SK-N-SH (cell line): Measurements from ENCODE around the gene STEAP3. TPM values are rescaled to one million over a fixed set of nuclear protein-coding genes. Genes with fewer than 3 reads are reported as not detected.

ENCODE experiments used
- CTCF ChIA-PET: fragments of 300-600, 350-600 bp; formaldehyde crosslinking; extraction: SDS; loops from one replicate; lab custom pipeline; 2021; lab: Yijun Ruan, JAX
- POLR2A ChIA-PET: fragments of 350-600 bp; sonication (Branson Sonifier 250); formaldehyde crosslinking; extraction: SDS; loops from one replicate; lab custom pipeline; 2020; ENCODE audit warnings: antibody characterized with exemption, inconsistent platforms; lab: Yijun Ruan, JAX
- DNase-seq: peaks from one replicate; pipeline ENCODE4 v3.0.0; 2012
- H2AFZ ChIP-seq: fragments of 200-600 bp; sonication (generic); 2 replicates; pipeline ENCODE4 v1.8.1; 2016; ENCODE audit warnings: antibody characterized with exemption, mild to moderate bottlenecking, low read depth
- H3F3A ChIP-seq: fragments of 200-600 bp; sonication (generic); replicated peaks from 2 replicates; pipeline ENCODE3; 2016; ENCODE audit warnings: antibody characterized with exemption, mild to moderate bottlenecking; ENCODE audit not compliant: insufficient read depth
- H3K27ac ChIP-seq, 2 experiments: fragments of 200-500 bp in 1 of 2; fragments of 200-600 bp in 1 of 2; sonication (Bioruptor generic) in 1 of 2; sonication (generic), shearing (Covaris generic) in 1 of 2; 2 replicates each; pipeline versions ENCODE4 v1.5.1 to v1.6.1; 2014 to 2016; ENCODE audit warnings: low read depth in 2 of 2, inconsistent platforms in 1 of 2, low read length in 1 of 2, mild to moderate bottlenecking in 1 of 2, mixed read lengths in 1 of 2
- H3K27me3 ChIP-seq: fragments of 200-600 bp; sonication (generic), shearing (Covaris generic); 2 replicates; pipeline ENCODE4 v1.6.1; 2016; ENCODE audit warnings: mixed run types; ENCODE audit not compliant: insufficient read depth
- H3K36me3 ChIP-seq, 2 experiments: fragments of 200-500 bp in 1 of 2; fragments of 200-600 bp in 1 of 2; sonication (Bioruptor generic) in 1 of 2; sonication (generic) in 1 of 2; replicated peaks in 1 of 2; 2 replicates each; pipeline versions ENCODE3 to v1.5.1; 2014 to 2016; ENCODE audit warnings: low read length in 1 of 2, mild to moderate bottlenecking in 1 of 2; ENCODE audit not compliant: insufficient read depth in 2 of 2, control insufficient read depth in 1 of 2
- H3K4me1 ChIP-seq, 2 experiments: fragments of 200-500 bp in 1 of 2; fragments of 200-600 bp in 1 of 2; sonication (Bioruptor generic) in 1 of 2; sonication (generic), shearing (Covaris generic) in 1 of 2; 2 replicates each; pipeline versions ENCODE4 v1.5.1 to v1.6.1; 2014 to 2016; ENCODE audit warnings: low read depth in 1 of 2, low read length in 1 of 2, mixed run types in 1 of 2; ENCODE audit not compliant: insufficient read depth in 2 of 2, control insufficient read depth in 1 of 2
- H3K4me2 ChIP-seq: fragments of 200-600 bp; sonication (generic), shearing (Covaris generic); 2 replicates; pipeline ENCODE4 v1.6.1; 2017; ENCODE audit warnings: mixed run types
- H3K4me3 ChIP-seq, 2 experiments: fragments of 200-500 bp in 1 of 2; fragments of 200-600 bp in 1 of 2; sonication (Bioruptor generic) in 1 of 2; sonication (generic), shearing (Covaris generic) in 1 of 2; 2 replicates each; pipeline versions ENCODE4 v1.5.1 to v1.8.1; 2014 to 2016; ENCODE audit warnings: low read depth in 2 of 2, inconsistent platforms in 1 of 2, low read length in 1 of 2, mild to moderate bottlenecking in 1 of 2, mixed read lengths in 1 of 2, moderate library complexity in 1 of 2
- H3K79me2 ChIP-seq: fragments of 200-600 bp; sonication (generic); 2 replicates; pipeline ENCODE4 v1.8.1; 2017; ENCODE audit warnings: mild to moderate bottlenecking; ENCODE audit not compliant: insufficient read depth
- H3K9ac ChIP-seq: fragments of 200-600 bp; sonication (generic); 2 replicates; pipeline ENCODE4 v1.6.1; 2017; ENCODE audit warnings: mixed run types
- H3K9me2 ChIP-seq: fragments of 200-600 bp; sonication (generic); 2 replicates; pipeline ENCODE4 v1.6.1; 2017; ENCODE audit warnings: mixed run types
- H3K9me3 ChIP-seq: fragments of 200-600 bp; sonication (generic); 2 replicates; pipeline ENCODE4 v1.6.1; 2017; ENCODE audit warnings: mixed run types, mild to moderate bottlenecking, moderate library complexity
- H4K20me1 ChIP-seq: fragments of 200-600 bp; sonication (generic); 2 replicates; pipeline ENCODE4 v1.6.1; 2017; ENCODE audit warnings: mild to moderate bottlenecking, mixed run types; ENCODE audit not compliant: insufficient read depth
- FOXJ3 ChIP-seq: sonication (generic); formaldehyde crosslinking; IDR thresholded peaks from 2 replicates; pipeline ENCODE4 v1.5.1; 2020; ENCODE audit warnings: mild to moderate bottlenecking, missing genetic modification reagents
- FOXM1 ChIP-seq: IDR thresholded peaks from 2 replicates; pipeline ENCODE4 v1.4.0; 2012; ENCODE audit warnings: low read depth, mild to moderate bottlenecking
- NFIC ChIP-seq: IDR thresholded peaks from 2 replicates; pipeline ENCODE4 v1.4.0; 2012; ENCODE audit warnings: borderline replicate concordance
- NRF1 ChIP-seq: IDR thresholded peaks from 2 replicates; pipeline ENCODE4 v1.6.1; 2012; ENCODE audit warnings: low read depth, mild to moderate bottlenecking, low read length
- TCF12 ChIP-seq: IDR thresholded peaks from 2 replicates; pipeline ENCODE4 v1.4.0; 2012
- TEAD4 ChIP-seq: IDR thresholded peaks from 2 replicates; pipeline ENCODE4 v1.4.0; 2012; ENCODE audit warnings: mild to moderate bottlenecking, borderline replicate concordance; ENCODE audit not compliant: insufficient read depth
- YY1 ChIP-seq: IDR thresholded peaks from 2 replicates; pipeline ENCODE4 v1.4.0; 2012; ENCODE audit warnings: low read depth, mild to moderate bottlenecking
- WGBS: methylation state at CpG from one replicate; pipeline ENCODE4 v1.1.6; 2017; ENCODE audit warnings: low lambda C conversion rate; 5-methylcytosine and 5-hydroxymethylcytosine counted together
- polyA plus RNA-seq, 3 experiments: library from polyadenylated mRNA; depleted of rRNA; stranded (reverse); fragments of >200 nt; gene quantifications; 2 replicates each; pipeline ENCODE4 v1.2.3, GENCODE V29; 2012
- TF ChIP-seq, protein P1 (sequence below): IDR thresholded peaks from 2 replicates; pipeline ENCODE4; 2012
- TF ChIP-seq, protein P2 (sequence below): IDR thresholded peaks from 2 replicates; pipeline ENCODE4 v1.6.1; 2012; ENCODE audit warnings: mild to moderate bottlenecking, low read depth, low read length, moderate library complexity
- TF ChIP-seq, protein P3 (sequence below): IDR thresholded peaks from 2 replicates; pipeline ENCODE4 v1.4.0; 2012; ENCODE audit warnings: low read depth
- TF ChIP-seq, protein P4 (sequence below): fragments of 150-350 bp; IDR thresholded peaks from 2 replicates; pipeline ENCODE4 v1.6.1; 2016; ENCODE audit warnings: mild to moderate bottlenecking, low read depth, low read length

Gene STEAP3
- polyA plus RNA-seq, 1 of the 3 experiments (the other 2 are of a cell fraction): 30.6 TPM

DNA sequence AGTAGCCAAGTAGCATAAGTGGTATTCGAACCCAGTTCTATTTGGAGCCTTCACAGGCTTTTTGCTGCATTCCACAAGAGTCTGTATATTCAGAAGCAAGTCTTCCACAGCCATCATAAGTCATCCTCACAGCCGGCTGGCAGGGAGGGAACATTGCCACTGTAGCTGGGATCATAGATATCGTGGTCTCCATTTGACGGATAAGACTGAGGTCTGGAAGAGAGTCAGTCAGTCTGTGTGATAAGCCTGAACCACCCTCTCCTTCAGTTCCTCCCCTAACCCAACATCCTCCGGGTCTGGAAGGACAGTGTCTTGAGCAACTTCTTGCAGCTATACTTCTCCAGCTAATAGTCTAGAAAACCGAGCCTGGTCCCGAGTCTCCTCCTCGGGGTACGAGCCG, 48.1 kb upstream of the STEAP3 start:
- H3K4me2 ChIP-seq: no peak overlapping the region
- no peak overlapping the region for H3K27ac ChIP-seq
- H4K20me1 ChIP-seq: no peaks in the 10 kb centered on the region
- no peak overlapping the region for H3K9ac ChIP-seq
- CTCF ChIA-PET: interaction anchor here (1.0 to 1.5 kb wide), 5 partner anchors 10 to 149 kb away, joined by 3 to 6 read pairs (median 4); no protein-coding TSS in a partner anchor
- H3K4me3 ChIP-seq: no peak overlapping the region
- no peak for TF ChIP-seq NRF1
- TF ChIP-seq, protein P1, sequence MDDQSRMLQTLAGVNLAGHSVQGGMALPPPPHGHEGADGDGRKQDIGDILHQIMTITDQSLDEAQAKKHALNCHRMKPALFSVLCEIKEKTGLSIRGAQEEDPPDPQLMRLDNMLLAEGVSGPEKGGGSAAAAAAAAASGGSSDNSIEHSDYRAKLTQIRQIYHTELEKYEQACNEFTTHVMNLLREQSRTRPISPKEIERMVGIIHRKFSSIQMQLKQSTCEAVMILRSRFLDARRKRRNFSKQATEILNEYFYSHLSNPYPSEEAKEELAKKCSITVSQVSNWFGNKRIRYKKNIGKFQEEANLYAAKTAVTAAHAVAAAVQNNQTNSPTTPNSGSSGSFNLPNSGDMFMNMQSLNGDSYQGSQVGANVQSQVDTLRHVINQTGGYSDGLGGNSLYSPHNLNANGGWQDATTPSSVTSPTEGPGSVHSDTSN: no peak
- TF ChIP-seq, protein P2, sequence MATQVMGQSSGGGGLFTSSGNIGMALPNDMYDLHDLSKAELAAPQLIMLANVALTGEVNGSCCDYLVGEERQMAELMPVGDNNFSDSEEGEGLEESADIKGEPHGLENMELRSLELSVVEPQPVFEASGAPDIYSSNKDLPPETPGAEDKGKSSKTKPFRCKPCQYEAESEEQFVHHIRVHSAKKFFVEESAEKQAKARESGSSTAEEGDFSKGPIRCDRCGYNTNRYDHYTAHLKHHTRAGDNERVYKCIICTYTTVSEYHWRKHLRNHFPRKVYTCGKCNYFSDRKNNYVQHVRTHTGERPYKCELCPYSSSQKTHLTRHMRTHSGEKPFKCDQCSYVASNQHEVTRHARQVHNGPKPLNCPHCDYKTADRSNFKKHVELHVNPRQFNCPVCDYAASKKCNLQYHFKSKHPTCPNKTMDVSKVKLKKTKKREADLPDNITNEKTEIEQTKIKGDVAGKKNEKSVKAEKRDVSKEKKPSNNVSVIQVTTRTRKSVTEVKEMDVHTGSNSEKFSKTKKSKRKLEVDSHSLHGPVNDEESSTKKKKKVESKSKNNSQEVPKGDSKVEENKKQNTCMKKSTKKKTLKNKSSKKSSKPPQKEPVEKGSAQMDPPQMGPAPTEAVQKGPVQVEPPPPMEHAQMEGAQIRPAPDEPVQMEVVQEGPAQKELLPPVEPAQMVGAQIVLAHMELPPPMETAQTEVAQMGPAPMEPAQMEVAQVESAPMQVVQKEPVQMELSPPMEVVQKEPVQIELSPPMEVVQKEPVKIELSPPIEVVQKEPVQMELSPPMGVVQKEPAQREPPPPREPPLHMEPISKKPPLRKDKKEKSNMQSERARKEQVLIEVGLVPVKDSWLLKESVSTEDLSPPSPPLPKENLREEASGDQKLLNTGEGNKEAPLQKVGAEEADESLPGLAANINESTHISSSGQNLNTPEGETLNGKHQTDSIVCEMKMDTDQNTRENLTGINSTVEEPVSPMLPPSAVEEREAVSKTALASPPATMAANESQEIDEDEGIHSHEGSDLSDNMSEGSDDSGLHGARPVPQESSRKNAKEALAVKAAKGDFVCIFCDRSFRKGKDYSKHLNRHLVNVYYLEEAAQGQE: no peak
- TF ChIP-seq NFIC: no peak
- no peak for TF ChIP-seq TCF12
- TF ChIP-seq FOXM1: no peak
- TF ChIP-seq, protein P3, sequence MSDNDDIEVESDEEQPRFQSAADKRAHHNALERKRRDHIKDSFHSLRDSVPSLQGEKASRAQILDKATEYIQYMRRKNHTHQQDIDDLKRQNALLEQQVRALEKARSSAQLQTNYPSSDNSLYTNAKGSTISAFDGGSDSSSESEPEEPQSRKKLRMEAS: no peak
- no peak for TF ChIP-seq YY1
- TF ChIP-seq, protein P4, sequence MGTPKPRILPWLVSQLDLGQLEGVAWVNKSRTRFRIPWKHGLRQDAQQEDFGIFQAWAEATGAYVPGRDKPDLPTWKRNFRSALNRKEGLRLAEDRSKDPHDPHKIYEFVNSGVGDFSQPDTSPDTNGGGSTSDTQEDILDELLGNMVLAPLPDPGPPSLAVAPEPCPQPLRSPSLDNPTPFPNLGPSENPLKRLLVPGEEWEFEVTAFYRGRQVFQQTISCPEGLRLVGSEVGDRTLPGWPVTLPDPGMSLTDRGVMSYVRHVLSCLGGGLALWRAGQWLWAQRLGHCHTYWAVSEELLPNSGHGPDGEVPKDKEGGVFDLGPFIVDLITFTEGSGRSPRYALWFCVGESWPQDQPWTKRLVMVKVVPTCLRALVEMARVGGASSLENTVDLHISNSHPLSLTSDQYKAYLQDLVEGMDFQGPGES: no peak
- TF ChIP-seq TEAD4: no peak
- TF ChIP-seq FOXJ3 (CRISPR knock-in tag): no peak
- no peaks in the 10 kb centered on the region for H3K9me3 ChIP-seq
- no peak for DNase-seq
- no peaks in the 10 kb centered on the region for H3K36me3 ChIP-seq
- H3K79me2 ChIP-seq: no peaks in the 10 kb centered on the region
- H2AFZ ChIP-seq: no peak overlapping the region
- no peaks in the 10 kb centered on the region for H3F3A ChIP-seq
- H3K27me3 ChIP-seq: no peaks in the 10 kb centered on the region
- WGBS: 55% methylated on average over 10 of the region's 10 CpGs
- POLR2A ChIA-PET: no interaction called here
- H3K9me2 ChIP-seq: no peaks in the 10 kb centered on the region
- H3K4me1 ChIP-seq: peaks cover 0 to 6% of the 10 kb centered on the region in 2 experiments; a peak in 1 of 4 replicates
